Fibroblast of skin of right biceps (primary cell): Measurements from ENCODE around the gene GPR4.
A peak's percentile ranks its signal among the peaks of the same experiment; 100 is the strongest.

Experiments
- DNase-seq: peaks from one replicate; pipeline ENCODE4 v3.0.0-alpha.2; 2013

The GPR4 gene

GRCh38 chr19:45587873-45588272, 14.1 kb downstream of the GPR4 start:
- DNase-seq: no peak

- DNase-seq: no peak
These were observed 16.8 kb downstream of the GPR4 start for GRCh38 chr19:45585158-45585577.

GRCh38 chr19:45584332-45585157, 17.5 kb downstream of the GPR4 start, which contains the start of gene OPA3:
Gene OPA3 (minus strand): TSS chr19:45584802. CDS start chr19:45584764, 38 bp downstream.
- peak; percentile 100 for DNase-seq

GRCh38 chr19:45581576-45581975, 20.4 kb downstream of the GPR4 start:
- DNase-seq: no peak

GRCh38 chr19:45578861-45579260, 23.2 kb downstream of the GPR4 start:
- DNase-seq: no peak

GRCh38 chr19:45577111-45577905, 24.7 kb downstream of the GPR4 start:
- DNase-seq: peak; percentile 89

- DNase-seq: no peak
These were observed 25.3 kb downstream of the GPR4 start for GRCh38 chr19:45576682-45577081.

- no peak for DNase-seq
These were observed 26.8 kb downstream of the GPR4 start for GRCh38 chr19:45575216-45575615.

DNA sequence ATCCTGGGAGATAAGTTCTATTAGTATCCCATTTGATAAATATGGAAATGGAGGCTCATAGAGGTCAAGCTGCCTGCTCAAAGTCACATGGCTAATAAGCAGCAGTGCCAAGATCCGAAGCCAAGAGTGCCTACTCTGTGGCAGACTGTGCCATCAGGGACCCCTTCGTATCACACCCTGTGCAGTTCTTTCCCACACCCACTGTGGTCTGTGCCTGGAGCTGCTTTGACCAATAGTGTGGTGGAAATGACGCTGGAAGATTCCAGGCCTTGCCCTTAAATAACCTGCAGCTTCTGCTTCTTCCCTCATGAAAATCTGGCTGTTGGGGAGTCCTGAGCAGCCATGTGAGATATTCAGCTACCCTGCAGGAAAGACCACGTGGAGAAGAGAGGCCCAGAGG, 27.5 kb downstream of the GPR4 start:
- DNase-seq: no peak

DNA sequence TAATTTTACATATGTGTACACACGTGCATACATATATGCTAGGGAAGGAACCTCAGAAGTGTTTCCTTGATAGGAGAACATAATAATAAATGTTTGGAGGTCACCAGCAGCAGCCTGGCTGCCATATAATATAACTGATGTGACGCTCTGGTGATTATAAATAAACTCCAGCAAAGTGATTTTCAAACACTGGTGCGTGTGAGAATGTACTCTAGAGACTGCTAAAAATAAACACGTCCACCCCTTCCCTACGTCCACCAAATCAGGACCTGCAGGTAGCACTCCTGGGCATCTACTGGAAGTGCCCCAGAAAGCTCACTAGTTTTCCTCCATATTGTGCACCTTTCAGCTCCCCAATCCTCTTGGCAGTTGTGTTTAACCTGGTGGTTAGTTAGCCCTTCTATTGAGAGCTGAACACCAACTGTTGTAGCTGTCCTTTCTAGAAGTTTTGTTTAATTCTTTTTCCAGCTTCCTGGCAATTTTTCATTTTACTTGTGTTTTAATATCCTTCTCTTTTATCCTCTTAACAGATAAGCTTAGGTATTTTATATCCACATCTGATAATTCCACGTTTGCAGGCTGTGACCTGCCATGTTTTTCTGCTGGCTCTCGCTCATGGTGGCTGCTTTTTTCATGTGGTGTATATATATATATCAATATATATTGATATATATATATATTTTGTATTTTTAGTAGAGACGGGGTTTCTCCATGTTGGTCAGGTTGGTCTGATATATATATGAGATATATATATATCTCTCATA, 30.4 kb downstream of the GPR4 start:
- no peak for DNase-seq

GRCh38 chr19:45569619-45570421, 32.2 kb downstream of the GPR4 start:
- DNase-seq: peak; percentile 25

- peak; percentile 77 for DNase-seq
These were observed 33.3 kb downstream of the GPR4 start for GRCh38 chr19:45568732-45569131.

DNA sequence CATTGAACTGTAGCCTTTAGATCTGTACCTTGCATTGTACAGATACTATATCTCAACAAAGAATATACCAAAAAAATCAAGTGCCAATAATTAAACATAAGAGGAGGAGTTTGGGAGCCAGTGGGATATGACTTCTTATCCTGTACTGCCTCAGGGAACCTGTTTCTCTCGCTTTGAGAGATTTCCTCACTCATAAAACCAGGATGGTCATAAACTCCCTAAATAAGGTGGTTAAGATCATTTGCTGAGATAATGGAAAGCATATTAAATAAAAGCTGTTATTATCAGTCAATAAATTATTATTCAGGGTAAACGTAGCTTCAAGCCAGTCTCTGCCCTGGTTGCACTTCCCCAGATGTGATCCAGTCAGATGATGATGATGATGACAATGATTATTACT, 34.4 kb downstream of the GPR4 start:
- DNase-seq: no peak

DNA sequence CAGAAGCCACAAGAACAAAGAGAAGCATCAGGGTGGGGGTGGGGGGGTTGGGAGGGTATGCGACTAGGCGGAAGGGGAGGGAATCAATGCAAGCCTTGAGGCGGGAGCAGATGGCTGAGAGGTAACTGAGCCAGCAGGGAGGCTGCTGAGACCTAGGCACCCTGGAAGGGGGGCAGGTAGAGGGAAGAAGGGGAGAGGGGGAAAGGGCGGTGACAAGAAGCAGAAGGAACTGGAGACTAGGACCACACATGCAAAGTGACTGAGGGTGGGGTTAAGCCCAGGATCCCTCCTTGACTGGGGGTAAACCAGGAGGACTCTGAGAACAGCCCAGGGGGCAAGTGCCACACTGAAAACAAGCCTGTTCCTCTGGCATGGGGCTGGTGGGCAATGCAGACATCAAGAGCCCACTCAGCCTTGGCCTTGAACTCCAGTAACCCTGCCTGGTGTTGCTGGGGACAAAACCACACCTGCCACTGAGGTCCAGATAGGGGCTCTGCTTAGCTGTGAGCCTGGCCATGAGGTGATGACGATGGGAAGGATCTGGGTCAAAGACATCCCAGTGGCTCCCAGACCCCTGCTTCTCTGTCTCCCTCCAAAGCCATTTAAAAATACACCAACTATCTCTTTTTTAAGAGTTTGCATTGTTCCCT, 37.8 kb downstream of the GPR4 start:
- DNase-seq: no peak

DNA sequence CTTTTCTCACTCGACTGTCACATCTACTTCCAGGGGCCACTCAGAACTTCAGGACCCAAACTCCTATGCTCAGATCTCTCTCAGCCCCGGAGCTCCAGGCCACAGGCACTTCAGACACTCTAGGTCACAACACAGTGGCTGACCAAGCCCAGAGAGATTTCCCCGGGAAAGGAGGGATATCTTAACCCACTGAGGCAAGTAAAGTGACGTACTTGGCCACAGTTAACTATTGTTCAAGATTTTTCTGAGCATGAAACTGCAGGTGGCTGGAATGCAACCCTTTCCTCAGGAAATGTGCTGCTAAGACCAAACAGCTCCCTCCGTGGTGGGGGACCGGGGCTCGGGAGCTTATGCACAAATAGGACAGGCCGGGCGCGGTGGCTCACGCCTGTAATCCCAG, 41.3 kb downstream of the GPR4 start:
- no peak for DNase-seq

DNA sequence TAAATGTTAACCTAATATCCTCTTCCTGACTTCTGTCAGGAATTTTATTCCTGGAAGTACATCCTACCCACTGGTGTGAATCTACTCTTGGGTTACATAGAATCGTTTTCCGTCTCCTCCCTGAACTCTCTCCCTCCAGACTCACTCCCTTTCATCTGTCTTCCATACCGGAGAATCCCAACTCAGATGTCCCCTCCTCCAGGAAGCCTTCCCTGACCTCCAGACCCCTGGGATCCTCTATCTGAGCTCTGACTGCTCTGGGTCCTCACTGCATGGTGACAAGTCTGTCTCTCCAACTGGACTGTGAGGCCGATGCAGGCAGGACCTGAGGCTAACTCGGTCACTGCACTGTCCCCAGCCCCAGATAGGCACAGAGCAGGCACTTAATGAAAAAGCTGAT, 42.0 kb downstream of the GPR4 start:
- no peak for DNase-seq

GRCh38 chr19:45558399-45558878, 43.6 kb downstream of the GPR4 start:
- DNase-seq: peak; percentile 34

- DNase-seq: no peak
These were observed 45.2 kb downstream of the GPR4 start for GRCh38 chr19:45556835-45557234.

DNA sequence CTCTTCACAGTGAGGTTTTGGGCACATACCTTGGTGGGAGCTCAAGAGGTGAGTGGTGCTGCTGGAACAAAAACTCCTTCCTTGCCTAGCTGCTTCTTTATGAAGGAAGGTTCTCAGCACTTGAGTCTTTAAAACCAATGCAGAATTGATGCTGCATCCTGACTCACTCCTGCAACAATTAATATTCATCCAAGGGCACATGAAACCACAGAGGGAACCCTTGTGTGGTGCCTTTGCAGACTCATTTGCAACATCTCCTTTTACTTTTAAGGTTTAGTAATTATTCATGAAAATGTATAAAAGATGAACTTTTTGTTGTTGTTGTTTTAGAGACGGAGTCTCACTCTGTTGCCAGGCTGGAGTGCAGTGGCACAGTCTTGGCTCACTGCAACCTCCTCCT, 47.5 kb downstream of the GPR4 start:
- no peak for DNase-seq

DNA sequence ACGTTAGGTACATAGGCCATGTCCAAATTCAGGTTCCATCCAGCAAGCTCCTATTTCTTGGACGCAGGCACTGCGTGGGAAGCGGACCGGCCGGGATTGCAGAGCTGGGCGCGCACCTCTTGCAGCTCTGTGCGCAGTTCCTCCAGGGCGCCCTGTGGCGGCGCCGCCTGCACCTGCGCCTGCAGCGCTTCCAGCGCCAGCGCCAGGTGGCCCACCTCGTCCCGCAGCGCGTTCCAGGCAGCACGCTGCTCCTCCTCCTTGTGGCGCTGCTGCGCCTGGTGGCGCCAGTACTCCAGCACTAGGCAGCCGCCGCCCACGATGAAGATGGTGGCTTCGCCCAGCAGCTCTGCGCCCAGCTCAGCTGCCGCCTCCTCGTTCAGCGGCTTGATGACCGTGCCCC, 48.5 kb downstream of the GPR4 start:
- DNase-seq: no peak

DNA sequence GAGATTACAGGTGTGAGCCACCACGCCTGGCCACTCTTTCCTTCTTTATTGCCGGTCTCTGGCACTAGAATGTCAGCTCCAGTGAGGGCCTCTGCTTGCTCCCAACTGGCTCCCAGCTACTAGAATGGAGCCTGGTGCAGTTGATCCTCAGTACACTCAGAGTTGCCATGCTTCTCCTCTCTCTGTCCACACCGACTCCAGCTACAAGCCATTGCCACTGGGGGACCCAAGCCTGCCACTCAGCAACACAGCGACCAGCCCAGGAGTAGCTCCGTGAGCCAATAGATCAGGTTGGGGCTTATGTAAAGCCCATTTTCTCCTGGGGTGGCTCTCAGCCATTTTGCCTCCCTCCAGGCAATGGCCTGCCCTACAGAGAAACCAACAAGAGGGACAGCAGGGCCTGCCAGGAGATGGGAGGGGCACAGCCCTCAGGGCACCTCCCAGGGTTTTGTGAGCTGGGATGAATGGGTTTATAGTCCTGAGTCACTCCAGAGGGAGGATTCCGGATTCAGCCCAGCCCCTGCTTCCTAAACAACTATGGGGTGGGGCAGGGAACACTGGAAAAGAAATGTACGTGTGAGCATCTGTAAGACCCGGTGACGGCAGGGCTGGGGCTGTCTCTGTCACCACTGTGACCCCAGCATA, 53.9 kb downstream of the GPR4 start:
- DNase-seq: no peak
